ENCODE measurements around the gene GPSM1.

DNA sequence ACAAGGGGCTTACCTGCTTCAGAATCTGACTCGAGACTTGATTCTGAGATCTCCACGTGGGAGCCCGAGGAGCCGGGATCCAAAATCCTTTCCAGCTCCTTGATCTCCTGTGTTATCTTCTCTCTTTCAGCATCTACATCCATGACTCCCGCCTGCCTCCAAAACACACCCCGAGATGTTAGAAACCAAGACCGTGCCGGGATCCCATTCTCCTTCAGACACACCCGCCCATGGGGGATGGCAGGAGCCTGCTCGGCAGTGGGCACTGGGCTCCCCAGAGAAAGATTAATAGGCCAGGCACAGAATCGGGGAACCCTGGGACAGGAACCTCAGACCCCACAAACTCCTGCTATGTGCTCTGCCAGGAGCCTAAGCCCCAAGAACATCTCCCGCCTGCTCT is 70.9 kb downstream of the GPSM1 start:
- TF ChIP-seq POLR2A (IDR thresholded peaks at IDR 0.05), result no peak
- TF ChIP-seq CTCF (IDR thresholded peaks at IDR 0.05), result no peak
